ENCODE results near the gene DNAJB8.
A peak's percentile ranks its signal among the peaks of the same experiment; 100 is the strongest.

The DNAJB8 gene

GRCh38 chr3:128486205-128486628 is 19.5 kb upstream of the DNAJB8 start:
- H3K4me3 ChIP-seq (ENCODE audit: low read length): no peak overlapping the region
- no peak overlapping the region for H3K27ac ChIP-seq (ENCODE audit: low read depth, low read length)

GRCh38 chr3:128485282-128486204 is 18.9 kb upstream of the DNAJB8 start:
- H3K9ac ChIP-seq (ENCODE audit: low read length): no peak overlapping the region
- peak overlapping the region; percentile 21 for H3K4me3 ChIP-seq (ENCODE audit: low read length)
- H3K27ac ChIP-seq (ENCODE audit: low read depth, low read length): no peak overlapping the region
- peaks cover 71% of the 10 kb centered on the region for H3K27me3 ChIP-seq (ENCODE audit: control insufficient read depth, insufficient read depth, low read length)
- no peaks in the 10 kb centered on the region for H3K36me3 ChIP-seq (ENCODE audit: control insufficient read depth, insufficient read depth, low read length)
- peaks cover 8% of the 10 kb centered on the region for H3K4me1 ChIP-seq (ENCODE audit: control insufficient read depth, insufficient read depth, low read length)

More at GRCh38 chr3:128486205-128486628, 19.5 kb upstream of the DNAJB8 start:
- Histone ChIP-seq H3K9ac (ENCODE audit: low read length) (no peak overlapping the region), H3K4me1 (ENCODE audit: control insufficient read depth, insufficient read depth, low read length) (peaks cover 8% of the 10 kb centered on the region), H3K27me3 (ENCODE audit: control insufficient read depth, insufficient read depth, low read length) (peaks cover 77% of the 10 kb centered on the region), H3K36me3 (ENCODE audit: control insufficient read depth, insufficient read depth, low read length) (no peaks in the 10 kb centered on the region)

GRCh38 chr3:128484404-128485281 is 18.0 kb upstream of the DNAJB8 start:
- Histone ChIP-seq H3K4me3 (ENCODE audit: low read length) (peak overlapping the region; percentile 15), H3K36me3 (ENCODE audit: control insufficient read depth, insufficient read depth, low read length) (no peaks in the 10 kb centered on the region), H3K4me1 (ENCODE audit: control insufficient read depth, insufficient read depth, low read length) (peaks cover 6% of the 10 kb centered on the region), H3K27ac (ENCODE audit: low read depth, low read length) (no peak overlapping the region), H3K27me3 (ENCODE audit: control insufficient read depth, insufficient read depth, low read length) (peaks cover 64% of the 10 kb centered on the region), H3K9ac (ENCODE audit: low read length) (no peak overlapping the region)

- H3K9ac ChIP-seq (ENCODE audit: low read length): no peak overlapping the region
- no peaks in the 10 kb centered on the region for H3K36me3 ChIP-seq (ENCODE audit: control insufficient read depth, insufficient read depth, low read length)
- peaks cover 64% of the 10 kb centered on the region for H3K27me3 ChIP-seq (ENCODE audit: control insufficient read depth, insufficient read depth, low read length)
- H3K4me3 ChIP-seq (ENCODE audit: low read length): no peak overlapping the region
- no peak overlapping the region for H3K27ac ChIP-seq (ENCODE audit: low read depth, low read length)
- peaks cover 4% of the 10 kb centered on the region for H3K4me1 ChIP-seq (ENCODE audit: control insufficient read depth, insufficient read depth, low read length)
Measured at GRCh38 chr3:128483657-128484403, 17.1 kb upstream of the DNAJB8 start.

GRCh38 chr3:128482666-128483656 is 16.3 kb upstream of the DNAJB8 start:
- no peaks in the 10 kb centered on the region for H3K36me3 ChIP-seq (ENCODE audit: control insufficient read depth, insufficient read depth, low read length)
- no peak overlapping the region for H3K9ac ChIP-seq (ENCODE audit: low read length)
- peaks cover 56% of the 10 kb centered on the region for H3K27me3 ChIP-seq (ENCODE audit: control insufficient read depth, insufficient read depth, low read length)
- peaks cover 4% of the 10 kb centered on the region for H3K4me1 ChIP-seq (ENCODE audit: control insufficient read depth, insufficient read depth, low read length)
- no peak overlapping the region for H3K27ac ChIP-seq (ENCODE audit: low read depth, low read length)
- H3K4me3 ChIP-seq (ENCODE audit: low read length): no peak overlapping the region

GRCh38 chr3:128482175-128482574 is 15.5 kb upstream of the DNAJB8 start:
- no peak overlapping the region for H3K4me3 ChIP-seq (ENCODE audit: low read length)
- no peak overlapping the region for H3K27ac ChIP-seq (ENCODE audit: low read depth, low read length)
- H3K27me3 ChIP-seq (ENCODE audit: control insufficient read depth, insufficient read depth, low read length): peaks cover 53% of the 10 kb centered on the region

GRCh38 chr3:128481438-128481942 is 14.8 kb upstream of the DNAJB8 start:
- Histone ChIP-seq H3K27me3 (ENCODE audit: control insufficient read depth, insufficient read depth, low read length) (peaks cover 46% of the 10 kb centered on the region), H3K4me3 (ENCODE audit: low read length) (no peak overlapping the region), H3K4me1 (ENCODE audit: control insufficient read depth, insufficient read depth, low read length) (no peaks in the 10 kb centered on the region), H3K9ac (ENCODE audit: low read length) (no peak overlapping the region), H3K27ac (ENCODE audit: low read depth, low read length) (no peak overlapping the region), H3K36me3 (ENCODE audit: control insufficient read depth, insufficient read depth, low read length) (no peaks in the 10 kb centered on the region)

More at GRCh38 chr3:128482175-128482574, 15.5 kb upstream of the DNAJB8 start:
- Histone ChIP-seq H3K4me1 (ENCODE audit: control insufficient read depth, insufficient read depth, low read length) (peaks cover 2% of the 10 kb centered on the region), H3K36me3 (ENCODE audit: control insufficient read depth, insufficient read depth, low read length) (no peaks in the 10 kb centered on the region), H3K9ac (ENCODE audit: low read length) (no peak overlapping the region)

GRCh38 chr3:128480717-128481437 is 14.2 kb upstream of the DNAJB8 start:
- peaks cover 42% of the 10 kb centered on the region for H3K27me3 ChIP-seq (ENCODE audit: control insufficient read depth, insufficient read depth, low read length)
- H3K36me3 ChIP-seq (ENCODE audit: control insufficient read depth, insufficient read depth, low read length): no peaks in the 10 kb centered on the region
- no peak overlapping the region for H3K9ac ChIP-seq (ENCODE audit: low read length)
- no peaks in the 10 kb centered on the region for H3K4me1 ChIP-seq (ENCODE audit: control insufficient read depth, insufficient read depth, low read length)
- no peak overlapping the region for H3K4me3 ChIP-seq (ENCODE audit: low read length)
- no peak overlapping the region for H3K27ac ChIP-seq (ENCODE audit: low read depth, low read length)

- H3K4me3 ChIP-seq (ENCODE audit: low read length): no peak overlapping the region
- H3K9ac ChIP-seq (ENCODE audit: low read length): no peak overlapping the region
- H3K36me3 ChIP-seq (ENCODE audit: control insufficient read depth, insufficient read depth, low read length): no peaks in the 10 kb centered on the region
- H3K27ac ChIP-seq (ENCODE audit: low read depth, low read length): no peak overlapping the region
- H3K27me3 ChIP-seq (ENCODE audit: control insufficient read depth, insufficient read depth, low read length): peaks cover 36% of the 10 kb centered on the region
- H3K4me1 ChIP-seq (ENCODE audit: control insufficient read depth, insufficient read depth, low read length): no peaks in the 10 kb centered on the region
Measured at GRCh38 chr3:128480278-128480677, 13.6 kb upstream of the DNAJB8 start.

GRCh38 chr3:128479558-128480086 is 12.9 kb upstream of the DNAJB8 start:
- no peak overlapping the region for H3K27ac ChIP-seq (ENCODE audit: low read depth, low read length)
- peaks cover 29% of the 10 kb centered on the region for H3K27me3 ChIP-seq (ENCODE audit: control insufficient read depth, insufficient read depth, low read length)
- H3K9ac ChIP-seq (ENCODE audit: low read length): no peak overlapping the region
- H3K4me1 ChIP-seq (ENCODE audit: control insufficient read depth, insufficient read depth, low read length): no peaks in the 10 kb centered on the region
- no peaks in the 10 kb centered on the region for H3K36me3 ChIP-seq (ENCODE audit: control insufficient read depth, insufficient read depth, low read length)
- no peak overlapping the region for H3K4me3 ChIP-seq (ENCODE audit: low read length)
